Transverse colon (tissue), 4 donors: ENCODE results near the gene TMTC3.

Experiments
- CTCF ChIP-seq, 5 experiments: fragments of 200-600 bp in 3 of 5; fragments of 450-650 bp in 2 of 5; sonication (generic) in 3 of 5; IDR thresholded peaks; 1 replicate in 2 of 5; 2 replicates in 3 of 5; pipeline ENCODE4 v1.5.1; 2016 to 2017; ENCODE audit warnings: antibody characterized with exemption in 5 of 5, inconsistent platforms in 3 of 5, mild to moderate bottlenecking in 2 of 5, moderate library complexity in 1 of 5
- POLR2AphosphoS5 ChIP-seq, 3 donors: sonication (generic); formaldehyde crosslinking; IDR thresholded peaks; one replicate each; pipeline ENCODE4 v1.6.1; 2016; ENCODE audit warnings: antibody characterized with exemption in 3 of 3

- TF ChIP-seq CTCF (IDR thresholded peaks at IDR 0.05) (no peak), POLR2AphosphoS5 (IDR thresholded peaks at IDR 0.05) (no peak)
Observed at GRCh38 chr12:88223519-88223918, 81.4 kb downstream of the TMTC3 start.
